Suppressor macrophage treated with lipopolysaccharide for 1 hour (primary cell): Measurements from ENCODE around the gene THAP8.
"Not testable (repeated sequence)": the region's sequence is repeated elsewhere in the genome, so short reads cannot be mapped to it uniquely, and the experiment has no call there.

Experiments
- DNase-seq, 3 donors: peaks; one replicate each; pipeline ENCODE4 v3.0.0-alpha.2; 2020 to 2022

Gene THAP8

GRCh38 chr19:36067681-36068080 lies 13.6 kb upstream of the THAP8 start:
- no peak for DNase-seq

DNA sequence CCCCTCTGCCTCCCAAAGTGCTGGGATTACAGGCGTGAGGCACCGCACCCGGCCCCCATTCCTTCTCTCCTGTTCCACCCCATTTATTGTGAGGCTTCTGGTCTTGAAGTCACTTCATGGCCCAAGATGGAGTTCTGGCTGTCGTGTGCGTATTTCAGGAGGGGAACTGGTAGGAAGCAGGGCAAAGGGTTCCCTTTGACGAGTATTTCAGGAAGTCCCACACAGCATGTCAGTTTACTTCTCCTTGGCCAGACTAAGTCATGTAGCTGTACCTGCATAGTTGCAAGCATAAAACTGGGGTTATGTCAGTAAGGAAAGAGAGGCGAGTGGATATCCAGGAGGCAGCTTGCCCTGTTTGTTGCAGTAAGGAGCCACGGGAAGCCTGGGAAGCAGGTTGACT lies 10.7 kb upstream of the THAP8 start:
- peak; percentile 22 to 30 (median 29) for DNase-seq

DNA sequence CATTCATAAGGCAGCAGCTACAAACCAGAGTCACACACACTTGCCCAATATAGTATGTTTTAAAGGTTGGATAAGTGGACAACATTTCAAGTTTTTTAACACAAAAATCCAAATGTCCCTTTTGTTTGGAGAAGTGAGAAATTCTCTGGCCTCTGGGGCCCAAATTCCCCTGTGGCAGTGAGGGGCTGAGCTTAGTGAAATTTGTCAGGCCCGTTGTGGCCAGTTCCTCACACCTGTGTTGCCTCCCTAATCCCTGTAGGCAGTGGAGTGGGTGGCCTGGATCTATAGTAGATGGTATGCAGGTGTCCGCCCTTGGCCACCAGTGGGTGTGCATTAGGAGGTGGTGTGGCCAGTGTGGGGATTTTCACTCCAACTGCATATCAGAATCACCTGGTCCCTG lies 7.3 kb upstream of the THAP8 start:
- no peak for DNase-seq

- peak in 2 of 3 donors; percentile 46 to 49 for DNase-seq
These were observed 6.3 kb upstream of the THAP8 start for GRCh38 chr19:36060430-36060829.

GRCh38 chr19:36059180-36059910 lies 5.3 kb upstream of the THAP8 start:
- no peak for DNase-seq

DNA sequence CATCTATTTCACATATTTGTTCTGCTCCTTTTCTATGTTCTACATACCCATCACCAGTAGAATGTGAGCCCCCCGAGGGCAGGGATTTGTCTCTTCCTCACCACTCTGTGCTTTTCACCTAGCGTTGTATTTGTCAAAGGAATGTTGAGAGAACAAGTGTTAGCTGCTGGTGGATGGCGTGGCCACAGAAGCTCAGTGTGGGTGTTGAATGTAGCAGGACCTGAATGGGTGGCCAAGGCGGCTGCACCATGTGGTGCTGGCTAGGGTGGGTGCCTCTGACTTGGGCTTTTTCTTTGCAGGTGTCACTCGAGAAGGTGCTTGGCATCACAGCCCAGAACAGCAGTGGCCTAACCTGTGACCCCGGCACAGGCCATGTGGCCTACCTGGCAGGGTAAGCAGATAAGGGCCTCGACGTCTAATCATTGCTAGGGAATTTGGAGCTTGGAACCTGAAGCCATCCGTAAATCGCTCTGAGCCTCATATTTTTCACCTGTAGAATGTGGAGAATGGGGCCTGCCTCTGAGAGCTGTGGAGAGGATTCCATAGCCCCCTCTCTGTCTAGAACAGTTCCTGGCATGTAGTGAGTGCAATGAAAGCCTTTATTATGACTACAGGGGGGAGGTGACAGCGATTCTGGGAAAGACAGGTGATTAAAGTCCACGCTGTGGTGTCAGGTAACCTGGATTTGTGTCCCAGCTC lies 4.5 kb upstream of the THAP8 start:
- DNase-seq: no peak

GRCh38 chr19:36054733-36055686 lies 925 bp upstream of the THAP8 start, which contains the start of gene WDR62:
WDR62 (plus strand) TSS chr19:36054897; CDS start chr19:36054972, 75 bp downstream.
- peak; percentile 96 to 98 (median 98) for DNase-seq

- DNase-seq: no peak
These were observed 2.4 kb downstream of the THAP8 start for GRCh38 chr19:36051637-36052036.

- no peak for DNase-seq
These were observed 2.8 kb downstream of the THAP8 start for GRCh38 chr19:36051236-36051635.

DNA sequence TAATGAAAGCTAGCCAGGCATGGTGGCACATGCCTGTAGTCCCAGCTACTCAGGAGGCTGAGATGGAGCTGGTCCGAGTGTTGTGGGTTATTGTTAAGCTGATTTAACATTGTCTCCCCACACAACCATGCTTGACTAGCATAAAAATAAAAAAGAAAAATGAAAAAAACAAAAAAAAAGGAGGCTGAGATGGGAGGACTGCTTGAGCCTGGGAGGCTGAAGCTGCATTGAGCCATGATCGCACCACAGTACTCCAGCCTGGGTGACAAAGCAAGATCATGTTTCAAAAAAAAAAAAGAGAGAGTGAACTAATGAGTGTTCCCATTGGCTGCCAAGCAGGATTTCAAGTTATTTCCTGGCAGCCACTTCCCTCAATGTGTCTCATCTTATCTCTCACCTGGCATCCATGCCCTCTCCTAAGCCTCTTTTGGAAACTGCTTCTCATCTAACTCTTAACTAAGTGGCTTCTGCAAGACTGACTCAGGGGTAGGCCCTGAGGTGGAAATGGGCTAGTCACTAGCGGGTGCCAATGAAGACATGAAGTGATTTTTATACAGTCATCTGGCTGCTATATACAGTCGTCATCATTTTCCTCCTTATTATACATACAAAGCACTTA lies 4.9 kb downstream of the THAP8 start:
- no peak for DNase-seq

- DNase-seq: no peak
These were observed 6.2 kb downstream of the THAP8 start for GRCh38 chr19:36047835-36048234.

DNA sequence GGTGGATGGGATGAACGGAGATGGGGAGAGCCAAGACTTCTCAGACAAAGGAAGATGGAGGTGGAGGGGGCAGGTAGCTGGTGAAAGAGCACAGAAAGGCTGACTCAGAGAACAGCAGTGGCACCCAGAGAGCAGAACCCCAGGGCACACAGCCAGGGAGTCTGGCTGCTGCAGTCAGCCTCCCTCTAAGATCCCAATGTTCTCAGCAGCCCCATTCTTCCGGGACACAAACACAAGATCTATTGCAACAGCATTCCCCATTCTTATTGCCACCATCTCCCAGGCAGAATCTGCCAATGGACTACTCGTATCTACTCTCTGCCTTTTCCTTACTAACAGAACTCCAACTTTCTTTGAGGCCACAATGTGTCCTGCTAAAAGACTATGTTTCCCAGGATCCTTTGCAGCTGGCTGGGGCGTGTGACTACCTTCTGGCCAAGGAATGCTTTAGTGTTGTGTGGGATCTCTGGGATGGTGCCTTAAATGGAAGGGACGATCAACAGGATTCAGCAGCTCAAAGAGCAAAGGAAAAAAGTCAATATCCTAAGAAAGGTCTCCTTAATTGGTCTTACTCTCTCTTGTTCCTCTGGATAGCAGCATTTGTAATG lies 7.5 kb downstream of the THAP8 start:
- DNase-seq: no peak

- DNase-seq: no peak
These were observed 10.1 kb downstream of the THAP8 start for GRCh38 chr19:36043952-36044351.

DNA sequence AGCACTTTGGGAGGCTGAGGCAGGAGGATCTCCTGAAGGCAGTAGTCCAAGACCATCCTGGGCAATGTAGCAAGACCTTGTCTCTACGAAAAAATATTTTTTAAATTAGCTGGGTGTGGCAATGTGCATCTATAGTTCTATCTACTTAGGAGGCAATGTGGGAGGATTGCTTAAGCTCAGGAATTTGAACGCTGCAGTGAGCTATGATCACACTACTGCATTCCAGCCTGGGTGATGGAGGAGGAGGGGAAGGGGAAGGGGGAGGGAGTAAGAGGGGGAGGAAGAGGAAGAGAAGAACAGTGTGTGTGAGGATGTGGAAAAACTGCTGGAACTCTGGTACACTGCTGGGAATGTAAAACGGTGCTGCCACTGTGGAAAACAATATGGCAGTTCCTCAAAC lies 12.3 kb downstream of the THAP8 start:
- DNase-seq: peak; percentile 52 to 61 (median 61)

- not testable (repeated sequence) for DNase-seq
These were observed 13.0 kb downstream of the THAP8 start for GRCh38 chr19:36041092-36041491.

- DNase-seq: no peak
These were observed 13.6 kb downstream of the THAP8 start for GRCh38 chr19:36040495-36040894.

GRCh38 chr19:36032251-36033104 lies 21.6 kb downstream of the THAP8 start, which contains the start of gene CLIP3:
CLIP3 (minus strand) TSS chr19:36032873; CDS start chr19:36032357, 516 bp downstream.
- DNase-seq: peak in 1 of 3 donors; percentile 35

- no peak for DNase-seq
These were observed 22.8 kb downstream of the THAP8 start for GRCh38 chr19:36031308-36031707.

GRCh38 chr19:36030264-36031148 lies 23.6 kb downstream of the THAP8 start:
- DNase-seq: peak; percentile 39 to 55 (median 55)
